Ovary (tissue), 9 donors: ENCODE results near the gene TMEM63B. TPM values are rescaled to one million over a fixed set of nuclear protein-coding genes. Genes with fewer than 3 reads are reported as not detected.

Source experiments
- DNase-seq, 5 donors: peaks; one replicate each; pipeline ENCODE4 v3.0.0-alpha.2; 2019 to 2020
- H3K27ac ChIP-seq, 2 donors: fragments of 200-600 bp; one replicate each; pipeline versions ENCODE4 v1.5.1 to v1.8.0; 2019 to 2022
- H3K27me3 ChIP-seq: fragments of 200-600 bp; one replicate; pipeline ENCODE4 v1.8.0; 2022
- H3K36me3 ChIP-seq: fragments of 200-600 bp; sonication (generic); one replicate; pipeline ENCODE4 v1.5.1; 2019
- H3K4me1 ChIP-seq: one replicate; pipeline ENCODE4 v1.8.1; 2013; ENCODE audit warnings: mild to moderate bottlenecking, moderate library complexity; ENCODE audit not compliant: insufficient read depth
- H3K4me3 ChIP-seq: fragments of 200-600 bp; sonication (generic); one replicate; pipeline ENCODE4 v1.5.1; 2017
- H3K9me3 ChIP-seq, 2 donors: fragments of 200-600 bp in 1 of 2; sonication (generic) in 1 of 2; one replicate each; pipeline versions ENCODE4 v1.5.1 to v1.8.1; 2013 to 2019; ENCODE audit warnings: mild to moderate bottlenecking in 1 of 2, moderate library complexity in 1 of 2
- EP300 ChIP-seq: sonication (generic); formaldehyde crosslinking; IDR thresholded peaks from one replicate; pipeline ENCODE4 v1.6.1; 2017; ENCODE audit warnings: antibody characterized with exemption
- POLR2A ChIP-seq: fragments of 450-650 bp; IDR thresholded peaks from one replicate; pipeline ENCODE4 v1.6.1; 2017; ENCODE audit warnings: antibody characterized with exemption, mild to moderate bottlenecking, moderate library complexity
- WGBS, 3 donors: extraction: QIAGEN DNeasy Blood & Tissue Kit in 1 of 3; methylation state at CpG; one replicate each; pipeline versions ENCODE4 v1.1.5 to v1.1.7; 2013 to 2017; 5-methylcytosine and 5-hydroxymethylcytosine counted together
- intact Hi-C, 4 donors: fragments of 100-400 bp; cut with DNase I; formaldehyde crosslinking; loops; one replicate each; pipeline versions ENCODE4 v1.11.0 to v1.15.1; 2022 to 2023
- polyA plus RNA-seq, 2 donors: library from polyadenylated mRNA; stranded (reverse); fragments of 200-250 nt in 1 of 2; fragments of 350-450 nt in 1 of 2; fragmentation: Illumina TruSeq in 1 of 2; extraction: RNeasy Lipid Tissue Mini Kit (QIAGEN cat#74804) in 1 of 2; gene quantifications; one replicate each; pipeline ENCODE4 v1.2.3, GENCODE V29; 2013 to 2014
- total RNA-seq, 7 donors: library from RNA; depleted of rRNA in 2 of 7; stranded (reverse); fragments of >200 nt in 2 of 7; fragmentation: NEBNext Ultra II Directional in 3 of 7; extraction: Animal tissue kit (Norgen Biotek cat#: 25700) in 3 of 7; gene quantifications; one replicate each; pipeline versions ENCODE4 v1.1.0 to v1.2.4, GENCODE V29; 2016 to 2023
- TF ChIP-seq, protein P1 (sequence below), 3 donors: fragments of 450-650 bp in 2 of 3; fragments of 200-600 bp in 1 of 3; IDR thresholded peaks; one replicate each; pipeline versions ENCODE4 v1.5.1 to v1.8.0; 2016 to 2022; ENCODE audit warnings: antibody characterized with exemption in 3 of 3, mild to moderate bottlenecking in 1 of 3
- donor health status: DM: no; HTN: no; CAD: no; lungs with moderate emphysema.
- donor health status: DM: no; HTN: no; CAD: no.
- donor health status: Bipolar disorder and iron deficiency.
- donor health status: DM: yes; HTN: yes; CAD: no.
- donor health status: DM: no; HTN: no; CAD: no.
- donor health status: DM: yes; HTN: yes; CAD: no.

TMEM63B gene
- total and polyA plus RNA-seq, 9 donors: 7.5 to 25.7 (median 16.5) TPM

- intact Hi-C loops: loop anchor here in 3 of 4 donors (2.0 to 10.0 kb wide), 3 partner anchors 56 to 238 kb away; no protein-coding TSS in a partner anchor
- Histone ChIP-seq H3K36me3 (no peaks in the 10 kb centered on the region), H3K4me3 (no peak overlapping the region), H3K4me1 (peaks cover 2% of the 10 kb centered on the region), H3K9me3 (no peaks in the 10 kb centered on the region), H3K27me3 (no peaks in the 10 kb centered on the region), H3K27ac (no peak overlapping the region)
- WGBS, 3 donors: 40 to 61% (median 52%) methylated on average over 3 of the region's 3 CpGs
- TF ChIP-seq, protein P1, sequence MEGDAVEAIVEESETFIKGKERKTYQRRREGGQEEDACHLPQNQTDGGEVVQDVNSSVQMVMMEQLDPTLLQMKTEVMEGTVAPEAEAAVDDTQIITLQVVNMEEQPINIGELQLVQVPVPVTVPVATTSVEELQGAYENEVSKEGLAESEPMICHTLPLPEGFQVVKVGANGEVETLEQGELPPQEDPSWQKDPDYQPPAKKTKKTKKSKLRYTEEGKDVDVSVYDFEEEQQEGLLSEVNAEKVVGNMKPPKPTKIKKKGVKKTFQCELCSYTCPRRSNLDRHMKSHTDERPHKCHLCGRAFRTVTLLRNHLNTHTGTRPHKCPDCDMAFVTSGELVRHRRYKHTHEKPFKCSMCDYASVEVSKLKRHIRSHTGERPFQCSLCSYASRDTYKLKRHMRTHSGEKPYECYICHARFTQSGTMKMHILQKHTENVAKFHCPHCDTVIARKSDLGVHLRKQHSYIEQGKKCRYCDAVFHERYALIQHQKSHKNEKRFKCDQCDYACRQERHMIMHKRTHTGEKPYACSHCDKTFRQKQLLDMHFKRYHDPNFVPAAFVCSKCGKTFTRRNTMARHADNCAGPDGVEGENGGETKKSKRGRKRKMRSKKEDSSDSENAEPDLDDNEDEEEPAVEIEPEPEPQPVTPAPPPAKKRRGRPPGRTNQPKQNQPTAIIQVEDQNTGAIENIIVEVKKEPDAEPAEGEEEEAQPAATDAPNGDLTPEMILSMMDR (IDR thresholded peaks at IDR 0.05): peak; percentile 60 to 69 (median 65)
- TF ChIP-seq EP300: no peak
- no peak for TF ChIP-seq POLR2A
- DNase-seq: peak; percentile 69 to 81 (median 77)
Observed at GRCh38 chr6:44096612-44097011, 30.7 kb upstream of the TMEM63B start.

- Histone ChIP-seq H3K4me1 (peaks cover 2% of the 10 kb centered on the region), H3K4me3 (no peak overlapping the region), H3K9me3 (no peaks in the 10 kb centered on the region), H3K27ac (no peak overlapping the region), H3K36me3 (no peaks in the 10 kb centered on the region), H3K27me3 (no peaks in the 10 kb centered on the region)
- TF ChIP-seq EP300 (no peak), POLR2A (no peak)
- TF ChIP-seq, protein P1 (IDR thresholded peaks at IDR 0.05): no peak
- no peak for DNase-seq
- intact Hi-C loops: loop anchor here in 3 of 4 donors (2.0 to 10.0 kb wide), 3 partner anchors 54 to 237 kb away; no protein-coding TSS in a partner anchor
- 46 to 93% (median 92%) methylated on average over 2 of the region's 2 CpGs for WGBS, 3 donors
Observed at GRCh38 chr6:44097782-44098317, 29.5 kb upstream of the TMEM63B start.

DNA sequence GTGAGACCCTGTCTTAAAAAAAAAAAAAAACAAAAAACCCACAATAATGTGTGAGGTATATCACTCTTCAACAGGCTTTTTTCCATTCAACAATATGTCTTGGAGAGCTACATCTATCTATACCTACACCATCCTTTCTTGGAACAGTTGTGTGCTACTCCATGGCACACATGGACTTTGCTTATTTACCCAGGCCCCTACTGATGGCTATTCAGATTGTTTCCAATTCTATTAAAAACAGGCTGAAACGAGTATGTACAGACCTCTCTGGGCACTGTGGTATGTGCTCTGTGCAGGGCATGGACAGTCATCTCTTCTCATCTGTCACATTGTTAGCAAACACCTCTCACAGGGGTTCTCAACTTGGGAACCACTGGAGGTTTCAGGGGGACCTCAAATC is 28.2 kb upstream of the TMEM63B start:
- no peaks in the 10 kb centered on the region for H3K36me3 ChIP-seq
- no peaks in the 10 kb centered on the region for H3K27me3 ChIP-seq
- DNase-seq: no peak
- H3K9me3 ChIP-seq: no peaks in the 10 kb centered on the region
- peaks cover 2% of the 10 kb centered on the region for H3K4me1 ChIP-seq
- WGBS, 3 donors: 14 to 43% (median 33%) methylated on average over 1 of the region's 1 CpG
- intact Hi-C loops: loop anchor here in 2 of 4 donors (5.0 to 10.0 kb wide), 2 partner anchors 53 to 236 kb away; no protein-coding TSS in a partner anchor
- H3K27ac ChIP-seq: no peak overlapping the region
- H3K4me3 ChIP-seq: no peak overlapping the region
- no peak for TF ChIP-seq POLR2A
- TF ChIP-seq, protein P1 (IDR thresholded peaks at IDR 0.05): no peak
- no peak for TF ChIP-seq EP300

- Histone ChIP-seq H3K4me3 (no peak overlapping the region), H3K27ac (no peak overlapping the region), H3K4me1 (peaks cover 2% of the 10 kb centered on the region), H3K36me3 (no peaks in the 10 kb centered on the region), H3K27me3 (no peaks in the 10 kb centered on the region), H3K9me3 (no peaks in the 10 kb centered on the region)
- TF ChIP-seq, protein P1 (IDR thresholded peaks at IDR 0.05): no peak
- TF ChIP-seq EP300 (no peak), POLR2A (no peak)
- intact Hi-C loops: loop anchor here in 2 of 4 donors (5.0 to 10.0 kb wide), 3 partner anchors 52 to 235 kb away; no protein-coding TSS in a partner anchor
- WGBS, 3 donors: 10 to 41% (median 31%) methylated on average over 1 of the region's 1 CpG
- DNase-seq: no peak
Observed at GRCh38 chr6:44100088-44100550, 27.2 kb upstream of the TMEM63B start.
